GM23248 (cell line): ENCODE measurements around the gene DNASE1L1. TPM values are rescaled to one million over a fixed set of nuclear protein-coding genes. Genes with fewer than 3 reads are reported as not detected.
"Not testable (repeated sequence)": the region's sequence is repeated elsewhere in the genome, so short reads cannot be mapped to it uniquely, and the experiment has no call there.

Source experiments
- DNase-seq: peaks from one replicate; pipeline ENCODE4 v3.0.0-alpha.2; 2015
- H2AFZ ChIP-seq: fragments of 200-600 bp; sonication (generic); 2 replicates; pipeline ENCODE4 v1.6.1; 2016; ENCODE audit warnings: antibody characterized with exemption
- H3F3A ChIP-seq: fragments of 200-600 bp; sonication (generic); 2 replicates; pipeline ENCODE4 v1.6.1; 2016; ENCODE audit warnings: mild to moderate bottlenecking, antibody characterized with exemption, mixed run types; ENCODE audit not compliant: insufficient read depth
- H3K27ac ChIP-seq: fragments of 200-600 bp; sonication (generic); 2 replicates; pipeline ENCODE4 v1.5.1; 2016; ENCODE audit warnings: mild to moderate bottlenecking
- H3K27me3 ChIP-seq: fragments of 200-600 bp; sonication (generic); replicated peaks from 2 replicates; pipeline ENCODE4 v1.6.1; 2016; ENCODE audit warnings: mild to moderate bottlenecking; ENCODE audit not compliant: insufficient read depth
- H3K36me3 ChIP-seq: fragments of 200-600 bp; sonication (generic); 2 replicates; pipeline ENCODE4 v1.6.1; 2016; ENCODE audit warnings: low read depth, mild to moderate bottlenecking
- H3K4me1 ChIP-seq: fragments of 200-600 bp; sonication (generic); 2 replicates; pipeline ENCODE4 v1.6.1; 2016; ENCODE audit warnings: mild to moderate bottlenecking; ENCODE audit not compliant: insufficient read depth
- H3K4me2 ChIP-seq: fragments of 200-600 bp; sonication (generic); one replicate; pipeline ENCODE4 v1.6.1; 2016; ENCODE audit warnings: mild to moderate bottlenecking; ENCODE audit not compliant: unreplicated experiment
- H3K4me3 ChIP-seq: fragments of 200-600 bp; sonication (generic); 2 replicates; pipeline ENCODE4 v1.5.1; 2016; ENCODE audit warnings: mild to moderate bottlenecking
- H3K79me2 ChIP-seq: fragments of 200-600 bp; sonication (generic); 2 replicates; pipeline ENCODE4 v1.6.1; 2016; ENCODE audit warnings: mild to moderate bottlenecking; ENCODE audit not compliant: insufficient read depth
- H3K9ac ChIP-seq: fragments of 200-600 bp; sonication (generic); 2 replicates; pipeline ENCODE4 v1.6.1; 2016; ENCODE audit warnings: mild to moderate bottlenecking
- H3K9me2 ChIP-seq: fragments of 200-600 bp; sonication (generic); 2 replicates; pipeline ENCODE4 v1.6.1; 2016; ENCODE audit warnings: mixed run types, mild to moderate bottlenecking, moderate library complexity; ENCODE audit not compliant: insufficient read depth
- H3K9me3 ChIP-seq: fragments of 200-600 bp; sonication (generic); one replicate; pipeline ENCODE4 v1.6.1; 2017; ENCODE audit warnings: low read depth
- H4K20me1 ChIP-seq: fragments of 200-600 bp; sonication (generic); 2 replicates; pipeline ENCODE4 v1.6.0; 2016; ENCODE audit not compliant: insufficient read depth
- EZH2 ChIP-seq: fragments of 200-600 bp; sonication (generic); IDR thresholded peaks from 2 replicates; pipeline ENCODE4 v1.6.1; 2018; ENCODE audit warnings: antibody characterized with exemption, mild to moderate bottlenecking; ENCODE audit not compliant: insufficient read depth, poor library complexity, severe bottlenecking
- EZH2phosphoT487 ChIP-seq: fragments of 200-600 bp; sonication (generic); IDR thresholded peaks from 2 replicates; pipeline ENCODE4 v1.6.1; 2018; ENCODE audit warnings: antibody characterized with exemption, moderate library complexity, mild to moderate bottlenecking, low read depth; ENCODE audit not compliant: insufficient read depth
- WGBS, 2 experiments: methylation state at CpG; one replicate each; pipeline ENCODE4 v1.1.6; 2015 to 2017; ENCODE audit warnings: low lambda C conversion rate in 2 of 2, low coverage in 1 of 2; ENCODE audit errors: missing lambda C conversion rate in 2 of 2; 5-methylcytosine and 5-hydroxymethylcytosine counted together
- in situ Hi-C: fragments of 300-500 bp; cut with MboI; formaldehyde crosslinking; loops from 2 replicates; pipeline ENCODE4 v1.15.0; 2020
- polyA plus RNA-seq: library from polyadenylated mRNA; unstranded; fragments of >200 nt; fragmentation: Nextera tagmentation; extraction: Ambion mirVana; gene quantifications from 2 replicates; pipeline ENCODE4 v1.2.1, GENCODE V29; 2016
- total RNA-seq: library from RNA; depleted of rRNA; stranded (reverse); fragments of >200 nt; shearing (Covaris generic); gene quantifications from 2 replicates; pipeline ENCODE4 v1.2.3, GENCODE V29; 2014

Gene DNASE1L1
- total and polyA plus RNA-seq, 2 experiments from 2014 or later = 16.6 to 60.7 TPM

DNA sequence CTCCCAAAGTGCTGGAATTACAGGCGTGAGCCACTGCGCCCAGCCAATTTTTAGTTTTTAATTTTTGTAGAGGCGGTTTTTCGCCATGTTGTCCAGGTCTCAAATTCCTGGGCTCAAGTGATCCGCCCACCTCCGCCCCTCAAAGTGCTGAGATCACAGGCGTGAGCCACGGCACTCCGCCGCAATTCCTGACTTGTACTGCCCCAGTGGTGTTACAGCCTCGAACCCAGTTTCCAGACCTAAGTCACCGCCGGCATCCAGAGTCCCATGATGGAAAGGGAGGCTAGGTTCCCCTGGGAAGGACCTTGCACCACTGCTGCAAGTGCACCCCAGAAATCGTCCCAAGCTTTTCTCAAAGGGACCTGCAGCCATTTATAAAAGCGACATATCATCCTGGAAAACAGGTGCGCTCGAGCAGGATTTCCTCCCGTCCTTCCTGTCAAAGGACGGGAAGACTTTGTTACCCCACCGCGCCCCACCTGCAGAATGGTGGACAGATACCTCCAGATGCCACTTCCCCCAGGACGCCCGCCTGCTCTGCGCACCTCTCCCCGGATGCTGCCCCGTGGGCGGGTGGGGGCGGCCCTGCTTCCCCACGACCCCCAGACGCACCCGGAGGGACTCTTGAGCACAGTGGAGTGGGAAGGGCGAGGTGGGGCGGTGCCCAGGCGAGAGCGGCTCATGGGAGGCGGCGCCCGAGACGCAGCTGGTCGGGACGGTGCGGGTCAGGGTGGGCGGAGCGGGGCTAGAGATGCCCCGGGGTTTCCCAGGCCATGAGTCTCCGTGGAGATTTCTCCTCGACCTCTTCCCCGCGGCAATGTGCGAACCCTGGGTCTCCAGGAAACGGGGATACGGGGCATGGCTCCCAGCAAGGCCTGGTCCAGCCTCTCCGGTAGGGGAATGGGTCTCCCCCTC is 11.8 kb downstream of the DNASE1L1 start:
- WGBS, 2 experiments = 1 to 2% methylated on average over 22 to 31 of the region's 53 CpGs

DNA sequence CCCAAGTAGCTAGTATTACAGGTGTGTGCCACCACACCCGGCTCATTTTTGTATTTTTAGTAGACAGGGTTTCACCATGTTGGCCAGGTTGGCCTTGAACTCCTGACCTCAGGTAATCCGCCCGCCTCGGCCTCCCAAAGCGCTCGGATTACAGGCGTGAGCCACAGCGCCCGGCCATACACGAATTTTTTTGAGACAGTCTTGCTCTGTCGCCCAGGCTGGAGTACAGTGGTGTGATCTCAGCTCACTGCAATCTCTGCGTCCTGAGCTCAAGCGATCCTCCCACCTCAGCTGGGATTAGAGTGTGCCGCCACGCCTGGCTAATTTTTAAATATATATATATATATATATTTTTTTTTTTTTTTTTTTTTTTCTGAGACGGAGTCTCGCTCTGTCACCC is 12.7 kb downstream of the DNASE1L1 start:
- DNase-seq, in situ Hi-C loops, H3K27me3 ChIP-seq, H3K4me3 ChIP-seq, H3K4me1 ChIP-seq, H3K9me3 ChIP-seq, H2AFZ ChIP-seq, H3K9me2 ChIP-seq, H4K20me1 ChIP-seq: not testable (repeated sequence)
- Histone ChIP-seq H3K79me2 (peaks cover 28% of the 10 kb centered on the region), H3K27ac (peak overlapping the region; percentile 100), H3K9ac (peak overlapping the region; percentile 100; the same call in 1 of the 2 replicates), H3K4me2 (peak overlapping the region; percentile 84), H3K36me3 (peaks cover 24% of the 10 kb centered on the region), H3F3A (peaks cover 31% of the 10 kb centered on the region)
- 93 to 94% methylated on average over 15 to 17 of the region's 17 CpGs for WGBS, 2 experiments

More for the DNA sequence above, 11.8 kb downstream of the DNASE1L1 start:
- Histone ChIP-seq H3K4me2 (peak overlapping the region; percentile 84), H3K9me3 (no peaks in the 10 kb centered on the region), H3K36me3 (peaks cover 24% of the 10 kb centered on the region), H3K79me2 (peaks cover 28% of the 10 kb centered on the region), H2AFZ (peak overlapping the region; percentile 51), H3K27me3 (no peaks in the 10 kb centered on the region), H3K4me3 (peak overlapping the region; percentile 85), H3F3A (peaks cover 39% of the 10 kb centered on the region), H3K27ac (peak overlapping the region; percentile 100), H3K9me2 (no peaks in the 10 kb centered on the region), H3K4me1 (no peaks in the 10 kb centered on the region; the same call in 1 of the 2 replicates), H3K9ac (peak overlapping the region; percentile 100), H4K20me1 (no peaks in the 10 kb centered on the region)
- in situ Hi-C loops = no loop called here
- TF ChIP-seq EZH2 (no peak), EZH2phosphoT487 (no peak)
- DNase-seq = peak; percentile 81

DNA sequence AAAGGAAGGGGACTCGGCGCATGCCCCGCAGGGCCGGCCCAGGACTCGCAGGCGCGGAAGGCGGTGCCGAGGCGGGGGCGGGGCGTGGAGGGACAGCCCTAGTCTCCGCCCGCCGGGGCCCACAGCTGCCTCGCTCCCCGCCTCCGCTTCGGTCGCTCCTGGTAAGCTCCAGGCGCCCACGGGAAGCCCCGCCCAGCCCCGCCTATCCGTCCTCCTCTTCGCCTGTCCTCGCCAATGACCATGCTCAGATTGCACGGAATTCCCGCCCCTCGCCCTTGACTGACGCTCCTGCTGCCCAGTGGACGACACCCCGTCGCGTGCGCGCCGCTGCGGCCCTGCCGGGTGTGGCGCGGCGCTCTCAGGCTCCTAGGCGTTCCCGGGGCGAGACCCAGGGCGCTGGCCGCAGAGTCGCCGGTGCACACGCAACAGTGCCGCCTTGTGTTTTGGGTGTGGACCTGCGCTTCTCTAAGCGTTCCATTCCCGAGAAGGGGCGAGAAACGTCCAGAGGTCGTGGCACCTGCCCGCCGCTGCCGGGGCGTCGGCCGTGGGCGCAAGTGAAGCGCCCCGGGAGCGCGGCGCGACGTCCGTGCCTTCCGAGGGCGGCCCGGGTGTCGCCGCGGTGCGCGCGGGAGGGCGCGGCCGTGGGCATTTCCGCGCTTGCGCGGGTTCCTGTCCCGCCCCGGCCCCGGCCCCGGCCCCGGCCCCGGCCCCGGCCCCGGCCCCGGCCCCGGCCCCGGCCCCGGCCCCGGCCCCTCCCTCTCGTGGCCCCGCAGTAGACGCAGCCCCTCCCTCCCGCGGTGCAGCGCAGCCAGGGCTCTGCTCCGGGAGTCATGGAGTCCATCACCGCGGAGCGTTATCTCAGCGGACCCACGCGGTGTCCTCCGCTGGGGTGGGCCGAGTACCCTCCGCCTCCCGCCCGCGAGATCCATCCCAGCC is 19.0 kb downstream of the DNASE1L1 start:
- H3K79me2 ChIP-seq, H3K36me3 ChIP-seq, H3K9me2 ChIP-seq, H3K9me3 ChIP-seq, DNase-seq, H3K27me3 ChIP-seq, H3K4me2 ChIP-seq, H3K9ac ChIP-seq, H3K4me1 ChIP-seq, H3K4me3 ChIP-seq, H3K27ac ChIP-seq, H2AFZ ChIP-seq, in situ Hi-C loops, H3F3A ChIP-seq, H4K20me1 ChIP-seq: not testable (repeated sequence)
- WGBS, 2 experiments = no CpG with 5 or more reads among the region's 121 CpGs

DNA sequence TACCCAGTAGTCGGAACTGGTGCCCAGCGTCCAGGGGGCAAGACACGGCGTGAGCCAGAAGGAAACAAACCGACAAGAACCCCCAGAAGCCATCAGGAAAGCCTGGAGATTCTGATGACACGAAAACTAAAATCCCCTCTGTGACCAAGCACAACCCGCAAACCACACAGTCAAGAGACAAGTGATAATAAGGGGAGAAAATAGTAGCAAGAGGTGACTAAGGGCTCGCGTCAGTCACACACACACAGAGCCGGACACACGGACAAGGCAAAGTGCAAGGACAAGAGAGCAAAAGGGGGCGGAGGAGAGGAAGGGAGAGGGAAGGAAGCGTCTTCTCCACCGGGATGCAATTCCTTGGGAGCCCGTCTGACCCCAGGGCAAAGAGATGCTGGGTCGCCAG is 20.4 kb downstream of the DNASE1L1 start:
- H3K9me2 ChIP-seq, H3K27me3 ChIP-seq, H3K4me3 ChIP-seq, H3K79me2 ChIP-seq, H3K4me2 ChIP-seq, H3K27ac ChIP-seq, H3K36me3 ChIP-seq, H3F3A ChIP-seq, in situ Hi-C loops, H3K9ac ChIP-seq, H3K4me1 ChIP-seq, H4K20me1 ChIP-seq, H2AFZ ChIP-seq, DNase-seq, H3K9me3 ChIP-seq: not testable (repeated sequence)
- no CpG with 5 or more reads among the region's 16 CpGs for WGBS, 2 experiments

DNA sequence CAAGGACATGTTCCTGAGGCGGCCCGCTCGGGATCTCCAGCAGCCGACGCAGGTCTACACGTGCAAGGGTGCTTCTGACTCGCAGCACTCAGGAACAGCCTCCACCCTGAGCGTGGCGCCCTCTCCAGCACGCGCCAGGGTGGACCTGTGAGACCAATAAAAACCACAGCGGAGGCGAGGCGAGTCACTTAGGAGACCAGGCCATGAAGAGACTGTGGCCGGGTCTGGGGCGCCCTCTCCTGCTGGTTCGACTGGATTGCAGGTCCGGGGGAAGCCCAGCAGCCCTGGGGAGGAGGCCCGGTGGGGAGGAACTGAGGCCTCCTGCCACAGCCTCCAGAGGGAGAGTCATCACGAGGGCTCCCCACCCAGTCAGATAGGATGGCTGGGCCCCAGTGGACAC is 21.0 kb downstream of the DNASE1L1 start:
- H3K9me3 ChIP-seq, H3K9me2 ChIP-seq, H3K9ac ChIP-seq, H2AFZ ChIP-seq, H3K4me1 ChIP-seq, H3F3A ChIP-seq, H3K36me3 ChIP-seq, DNase-seq, H3K27me3 ChIP-seq, in situ Hi-C loops, H3K4me3 ChIP-seq, H4K20me1 ChIP-seq, H3K27ac ChIP-seq, H3K4me2 ChIP-seq, H3K79me2 ChIP-seq: not testable (repeated sequence)
- no CpG with 5 or more reads among the region's 20 CpGs for WGBS, 2 experiments
